ENCODE results near the gene HSD17B12.

DNA sequence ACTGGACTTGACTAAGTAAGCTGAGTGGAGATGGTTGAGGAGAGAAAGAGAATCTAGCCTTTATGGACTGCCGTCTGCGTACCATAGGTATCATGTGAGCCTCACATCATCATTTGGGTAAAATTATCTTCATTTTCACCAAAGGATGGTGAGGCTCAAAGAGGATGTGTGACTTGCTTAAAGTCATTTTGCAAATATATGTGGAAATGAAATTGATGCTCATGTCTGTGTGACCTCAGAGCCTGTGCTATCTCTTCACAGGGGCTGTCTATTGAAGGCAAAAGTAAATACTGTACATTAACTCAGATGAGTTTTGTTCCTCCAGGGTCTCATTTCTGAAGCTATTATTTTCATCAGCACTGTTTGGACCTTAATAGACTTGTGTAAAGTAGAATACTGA lies 116.8 kb downstream of the HSD17B12 start:
- TF ChIP-seq ISL1 (CRISPR knock-in tag; IDR thresholded peaks at IDR 0.05): no peak
- TF ChIP-seq, protein P1, sequence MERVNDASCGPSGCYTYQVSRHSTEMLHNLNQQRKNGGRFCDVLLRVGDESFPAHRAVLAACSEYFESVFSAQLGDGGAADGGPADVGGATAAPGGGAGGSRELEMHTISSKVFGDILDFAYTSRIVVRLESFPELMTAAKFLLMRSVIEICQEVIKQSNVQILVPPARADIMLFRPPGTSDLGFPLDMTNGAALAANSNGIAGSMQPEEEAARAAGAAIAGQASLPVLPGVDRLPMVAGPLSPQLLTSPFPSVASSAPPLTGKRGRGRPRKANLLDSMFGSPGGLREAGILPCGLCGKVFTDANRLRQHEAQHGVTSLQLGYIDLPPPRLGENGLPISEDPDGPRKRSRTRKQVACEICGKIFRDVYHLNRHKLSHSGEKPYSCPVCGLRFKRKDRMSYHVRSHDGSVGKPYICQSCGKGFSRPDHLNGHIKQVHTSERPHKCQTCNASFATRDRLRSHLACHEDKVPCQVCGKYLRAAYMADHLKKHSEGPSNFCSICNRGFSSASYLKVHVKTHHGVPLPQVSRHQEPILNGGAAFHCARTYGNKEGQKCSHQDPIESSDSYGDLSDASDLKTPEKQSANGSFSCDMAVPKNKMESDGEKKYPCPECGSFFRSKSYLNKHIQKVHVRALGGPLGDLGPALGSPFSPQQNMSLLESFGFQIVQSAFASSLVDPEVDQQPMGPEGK (CRISPR knock-in tag; IDR thresholded peaks at IDR 0.05; ENCODE audit: borderline replicate concordance): no peak
- TF ChIP-seq, protein P2, sequence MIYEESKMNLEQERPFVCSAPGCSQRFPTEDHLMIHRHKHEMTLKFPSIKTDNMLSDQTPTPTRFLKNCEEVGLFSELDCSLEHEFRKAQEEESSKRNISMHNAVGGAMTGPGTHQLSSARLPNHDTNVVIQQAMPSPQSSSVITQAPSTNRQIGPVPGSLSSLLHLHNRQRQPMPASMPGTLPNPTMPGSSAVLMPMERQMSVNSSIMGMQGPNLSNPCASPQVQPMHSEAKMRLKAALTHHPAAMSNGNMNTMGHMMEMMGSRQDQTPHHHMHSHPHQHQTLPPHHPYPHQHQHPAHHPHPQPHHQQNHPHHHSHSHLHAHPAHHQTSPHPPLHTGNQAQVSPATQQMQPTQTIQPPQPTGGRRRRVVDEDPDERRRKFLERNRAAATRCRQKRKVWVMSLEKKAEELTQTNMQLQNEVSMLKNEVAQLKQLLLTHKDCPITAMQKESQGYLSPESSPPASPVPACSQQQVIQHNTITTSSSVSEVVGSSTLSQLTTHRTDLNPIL (CRISPR knock-in tag; IDR thresholded peaks at IDR 0.05; ENCODE audit: low read depth): no peak
- no peak for TF ChIP-seq OSR1 (CRISPR knock-in tag; IDR thresholded peaks at IDR 0.05)
- no peak for TF ChIP-seq GLIS3 (CRISPR knock-in tag; IDR thresholded peaks at IDR 0.05)
- TF ChIP-seq ARNTL (CRISPR knock-in tag; IDR thresholded peaks at IDR 0.05; ENCODE audit: borderline replicate concordance, low read depth): no peak
- TF ChIP-seq ZFP3 (CRISPR knock-in tag; IDR thresholded peaks at IDR 0.05): no peak
- TF ChIP-seq ZNF565 (CRISPR knock-in tag; conservative IDR thresholded peaks at IDR 0.05; ENCODE audit: low read depth): no peak
